ENCODE results near the gene SYCP2L.

Gene SYCP2L

GRCh38 chr6:10970731-10971130 lies 83.9 kb downstream of the SYCP2L start:
- TF ChIP-seq BCL11B (tag by site-specific recombination; IDR thresholded peaks at IDR 0.05; ENCODE audit: low read depth), result no peak
- TF ChIP-seq ZNF501 (tag by site-specific recombination; IDR thresholded peaks at IDR 0.05), result no peak
- no peak for TF ChIP-seq ZNF843 (tag by site-specific recombination; IDR thresholded peaks at IDR 0.05)
- no peaks in the 10 kb centered on the region for H3K4me1 ChIP-seq (ENCODE audit: control insufficient read depth, insufficient read depth, low read length)
- ChIA-PET CTCF (interaction anchor here (0.6 to 4.6 kb wide), 4 partner anchors 13 to 422 kb away, joined by 4 to 19 read pairs (median 4); no protein-coding TSS in a partner anchor), POLR2A (no interaction called here)
- H3K36me3 ChIP-seq (ENCODE audit: control insufficient read depth in 2 of 2, insufficient read depth in 1 of 2, low read length in 2 of 2), result peaks cover 0 to 9% of the 10 kb centered on the region in 2 experiments; a peak in 1 of 3 replicates
- H3K27ac ChIP-seq (ENCODE audit: extremely low read depth, low read depth, low read length), result no peak overlapping the region
- H3K4me3 ChIP-seq (ENCODE audit: low read depth, low read length), result no peak overlapping the region
- H3K9me3 ChIP-seq (ENCODE audit: control insufficient read depth, insufficient read depth, low read depth, low read length), result no peaks in the 10 kb centered on the region

- TF ChIP-seq GLIS2 (tag by site-specific recombination; IDR thresholded peaks at IDR 0.05) (no peak), PATZ1 (tag by site-specific recombination; IDR thresholded peaks at IDR 0.05) (no peak), GLIS1 (tag by site-specific recombination; IDR thresholded peaks at IDR 0.05) (no peak), ZNF311 (tag by site-specific recombination; IDR thresholded peaks at IDR 0.05; ENCODE audit: borderline replicate concordance) (no peak), ZNF664 (tag by site-specific recombination; IDR thresholded peaks at IDR 0.05) (no peak), KLF10 (tag by site-specific recombination; IDR thresholded peaks at IDR 0.05) (no peak), ZNF596 (tag by site-specific recombination; IDR thresholded peaks at IDR 0.05) (no peak)
- no peak overlapping the region for H3K4me3 ChIP-seq (ENCODE audit: low read depth, low read length)
- POLR2A ChIA-PET, result no interaction called here
- peaks cover 0 to 7% of the 10 kb centered on the region in 2 experiments; a peak in 1 of 3 replicates for H3K36me3 ChIP-seq (ENCODE audit: control insufficient read depth in 2 of 2, insufficient read depth in 1 of 2, low read length in 2 of 2)
- H3K27ac ChIP-seq (ENCODE audit: extremely low read depth, low read depth, low read length), result no peak overlapping the region
- no peaks in the 10 kb centered on the region for H3K4me1 ChIP-seq (ENCODE audit: control insufficient read depth, insufficient read depth, low read length)
- CTCF ChIA-PET, result interaction anchor here (0.6 to 1.7 kb wide), 3 partner anchors 11 to 504 kb away, joined by 3 to 6 read pairs (median 3); no protein-coding TSS in a partner anchor
- H3K9me3 ChIP-seq (ENCODE audit: control insufficient read depth, insufficient read depth, low read depth, low read length), result no peaks in the 10 kb centered on the region
These were observed 85.3 kb downstream of the SYCP2L start for GRCh38 chr6:10972196-10972595.

GRCh38 chr6:10976571-10976970 lies 89.7 kb downstream of the SYCP2L start:
- Histone ChIP-seq H3K4me3 (ENCODE audit: low read depth, low read length) (no peak overlapping the region), H3K4me1 (ENCODE audit: control insufficient read depth, insufficient read depth, low read length) (no peaks in the 10 kb centered on the region), H3K9me3 (ENCODE audit: control insufficient read depth, insufficient read depth, low read depth, low read length) (no peaks in the 10 kb centered on the region), H3K36me3 (ENCODE audit: control insufficient read depth in 2 of 2, insufficient read depth in 1 of 2, low read length in 2 of 2) (peaks cover 0 to 6% of the 10 kb centered on the region in 2 experiments; a peak in 2 of 3 replicates), H3K27ac (ENCODE audit: extremely low read depth, low read depth, low read length) (no peak overlapping the region)
- ChIA-PET CTCF (interaction anchor here (0.6 kb wide), 1 partner anchor 92 kb away, joined by 3 read pairs; no protein-coding TSS in a partner anchor), POLR2A (no interaction called here)
- no peak for TF ChIP-seq ZNF449 (tag by site-specific recombination; IDR thresholded peaks at IDR 0.05)
- no peak for TF ChIP-seq ZFHX2 (tag by site-specific recombination; conservative IDR thresholded peaks at IDR 0.05)
- TF ChIP-seq IKZF3 (tag by site-specific recombination; IDR thresholded peaks at IDR 0.05), result no peak
- no peak for TF ChIP-seq OVOL3 (tag by site-specific recombination; IDR thresholded peaks at IDR 0.05)
- TF ChIP-seq ZIC2 (tag by site-specific recombination; IDR thresholded peaks at IDR 0.05), result no peak
- TF ChIP-seq ZNF169 (tag by site-specific recombination; IDR thresholded peaks at IDR 0.05), result no peak
- no peak for TF ChIP-seq KLF7 (tag by site-specific recombination; IDR thresholded peaks at IDR 0.05; ENCODE audit: borderline replicate concordance)
- TF ChIP-seq TRIM28 (IDR thresholded peaks at IDR 0.05; ENCODE audit: borderline replicate concordance, low read length), result no peak
- TF ChIP-seq AEBP2 (tag by site-specific recombination; IDR thresholded peaks at IDR 0.05; ENCODE audit: borderline replicate concordance), result no peak
- no peak for TF ChIP-seq ZNF514 (tag by site-specific recombination; IDR thresholded peaks at IDR 0.05)
- no peak for TF ChIP-seq ZNF747 (tag by site-specific recombination; IDR thresholded peaks at IDR 0.05)
